IMR-90 (cell line): Measurements from ENCODE around the gene SBSN.

Experiments
- BHLHE40 ChIP-seq: fragments of 150-350 bp; IDR thresholded peaks from 2 replicates; pipeline ENCODE4 v1.6.1; 2016; ENCODE audit warnings: mild to moderate bottlenecking, low read depth, low read length
- CEBPB ChIP-seq: IDR thresholded peaks from 2 replicates; pipeline ENCODE4 v1.6.1; 2012; ENCODE audit warnings: low read depth, low read length, improper control_type of control experiment
- FOS ChIP-seq: fragments of 150-350 bp; IDR thresholded peaks from 2 replicates; pipeline ENCODE4 v1.6.1; 2016; ENCODE audit warnings: low read depth, low read length
- MAFK ChIP-seq: IDR thresholded peaks from 2 replicates; pipeline ENCODE4 v1.6.1; 2012; ENCODE audit warnings: low read depth, low read length, improper control_type of control experiment
- MAZ ChIP-seq: IDR thresholded peaks from 2 replicates; pipeline ENCODE4 v1.6.1; 2012; ENCODE audit warnings: low read depth, mild to moderate bottlenecking, low read length, improper control_type of control experiment, moderate library complexity, borderline replicate concordance
- MXI1 ChIP-seq: IDR thresholded peaks from 2 replicates; pipeline ENCODE4 v1.6.1; 2012; ENCODE audit warnings: low read depth, mild to moderate bottlenecking, low read length, moderate library complexity, borderline replicate concordance
- POLR2A ChIP-seq: IDR thresholded peaks from 2 replicates; pipeline ENCODE4 v1.6.1; 2012; ENCODE audit warnings: mild to moderate bottlenecking, low read depth, low read length
- RCOR1 ChIP-seq: IDR thresholded peaks from 2 replicates; pipeline ENCODE4 v1.6.1; 2012; ENCODE audit warnings: mild to moderate bottlenecking, low read length, improper control_type of control experiment; ENCODE audit not compliant: insufficient replicate concordance
- RFX5 ChIP-seq: IDR thresholded peaks from 2 replicates; pipeline ENCODE4 v1.8.0; 2012; ENCODE audit warnings: low read depth, mild to moderate bottlenecking, low read length, moderate library complexity
- TF ChIP-seq, protein P1 (sequence below): conservative IDR thresholded peaks from 2 replicates; pipeline ENCODE4 v1.5.1; 2012; ENCODE audit warnings: mild to moderate bottlenecking, low read depth, low read length, improper control_type of control experiment
- TF ChIP-seq, protein P2 (sequence below): fragments of 150-350 bp; IDR thresholded peaks from 2 replicates; pipeline ENCODE4 v1.6.1; 2016; ENCODE audit warnings: low read depth, mild to moderate bottlenecking, low read length, moderate library complexity, borderline replicate concordance
- TF ChIP-seq, protein P3 (sequence below): fragments of 150-350 bp; IDR thresholded peaks from 2 replicates; pipeline ENCODE4 v1.6.1; 2017; ENCODE audit warnings: mild to moderate bottlenecking, antibody characterized with exemption, low read length, low read depth

DNA sequence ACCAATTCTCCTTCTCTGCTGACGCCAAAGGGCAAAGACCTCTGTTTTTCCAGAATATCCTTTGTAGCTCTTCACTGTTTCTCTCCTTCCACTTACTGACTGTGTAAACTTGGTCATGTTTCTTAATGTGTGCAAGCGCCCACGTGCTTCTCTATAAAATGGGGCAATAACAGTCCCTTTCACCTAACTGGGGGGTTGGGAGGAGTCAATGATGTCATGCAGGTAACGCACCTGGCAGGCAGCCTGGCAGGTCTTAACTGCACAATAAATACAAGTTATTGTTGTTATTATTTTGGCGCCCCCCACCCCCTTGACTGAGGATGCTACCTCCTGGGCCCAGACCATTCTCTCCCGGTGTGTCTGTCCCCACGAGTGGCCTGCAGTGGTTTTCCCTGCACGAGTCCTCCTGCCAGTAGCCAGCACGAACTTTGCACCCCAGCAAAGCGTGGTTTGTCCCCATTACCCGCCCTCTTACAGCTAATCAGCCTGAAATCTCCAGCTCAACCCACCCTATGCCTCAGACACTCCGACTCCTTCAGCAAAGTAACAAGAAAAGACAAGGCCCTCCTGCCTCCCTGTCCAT, 5.3 kb downstream of the SBSN start:
- TF ChIP-seq, protein P1, sequence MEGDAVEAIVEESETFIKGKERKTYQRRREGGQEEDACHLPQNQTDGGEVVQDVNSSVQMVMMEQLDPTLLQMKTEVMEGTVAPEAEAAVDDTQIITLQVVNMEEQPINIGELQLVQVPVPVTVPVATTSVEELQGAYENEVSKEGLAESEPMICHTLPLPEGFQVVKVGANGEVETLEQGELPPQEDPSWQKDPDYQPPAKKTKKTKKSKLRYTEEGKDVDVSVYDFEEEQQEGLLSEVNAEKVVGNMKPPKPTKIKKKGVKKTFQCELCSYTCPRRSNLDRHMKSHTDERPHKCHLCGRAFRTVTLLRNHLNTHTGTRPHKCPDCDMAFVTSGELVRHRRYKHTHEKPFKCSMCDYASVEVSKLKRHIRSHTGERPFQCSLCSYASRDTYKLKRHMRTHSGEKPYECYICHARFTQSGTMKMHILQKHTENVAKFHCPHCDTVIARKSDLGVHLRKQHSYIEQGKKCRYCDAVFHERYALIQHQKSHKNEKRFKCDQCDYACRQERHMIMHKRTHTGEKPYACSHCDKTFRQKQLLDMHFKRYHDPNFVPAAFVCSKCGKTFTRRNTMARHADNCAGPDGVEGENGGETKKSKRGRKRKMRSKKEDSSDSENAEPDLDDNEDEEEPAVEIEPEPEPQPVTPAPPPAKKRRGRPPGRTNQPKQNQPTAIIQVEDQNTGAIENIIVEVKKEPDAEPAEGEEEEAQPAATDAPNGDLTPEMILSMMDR, result no peak
- no peak for TF ChIP-seq MXI1
- TF ChIP-seq, protein P2, sequence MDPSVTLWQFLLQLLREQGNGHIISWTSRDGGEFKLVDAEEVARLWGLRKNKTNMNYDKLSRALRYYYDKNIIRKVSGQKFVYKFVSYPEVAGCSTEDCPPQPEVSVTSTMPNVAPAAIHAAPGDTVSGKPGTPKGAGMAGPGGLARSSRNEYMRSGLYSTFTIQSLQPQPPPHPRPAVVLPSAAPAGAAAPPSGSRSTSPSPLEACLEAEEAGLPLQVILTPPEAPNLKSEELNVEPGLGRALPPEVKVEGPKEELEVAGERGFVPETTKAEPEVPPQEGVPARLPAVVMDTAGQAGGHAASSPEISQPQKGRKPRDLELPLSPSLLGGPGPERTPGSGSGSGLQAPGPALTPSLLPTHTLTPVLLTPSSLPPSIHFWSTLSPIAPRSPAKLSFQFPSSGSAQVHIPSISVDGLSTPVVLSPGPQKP, result no peak
- TF ChIP-seq BHLHE40, result no peak
- no peak for TF ChIP-seq RFX5
- TF ChIP-seq POLR2A, result no peak
- TF ChIP-seq MAFK, result no peak
- TF ChIP-seq, protein P3, sequence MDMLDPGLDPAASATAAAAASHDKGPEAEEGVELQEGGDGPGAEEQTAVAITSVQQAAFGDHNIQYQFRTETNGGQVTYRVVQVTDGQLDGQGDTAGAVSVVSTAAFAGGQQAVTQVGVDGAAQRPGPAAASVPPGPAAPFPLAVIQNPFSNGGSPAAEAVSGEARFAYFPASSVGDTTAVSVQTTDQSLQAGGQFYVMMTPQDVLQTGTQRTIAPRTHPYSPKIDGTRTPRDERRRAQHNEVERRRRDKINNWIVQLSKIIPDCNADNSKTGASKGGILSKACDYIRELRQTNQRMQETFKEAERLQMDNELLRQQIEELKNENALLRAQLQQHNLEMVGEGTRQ, result no peak
- TF ChIP-seq FOS, result no peak
- TF ChIP-seq MAZ, result no peak
- TF ChIP-seq CEBPB, result no peak
- TF ChIP-seq RCOR1, result no peak
